Measurements from ENCODE around the gene SND1.

SND1 gene

DNA sequence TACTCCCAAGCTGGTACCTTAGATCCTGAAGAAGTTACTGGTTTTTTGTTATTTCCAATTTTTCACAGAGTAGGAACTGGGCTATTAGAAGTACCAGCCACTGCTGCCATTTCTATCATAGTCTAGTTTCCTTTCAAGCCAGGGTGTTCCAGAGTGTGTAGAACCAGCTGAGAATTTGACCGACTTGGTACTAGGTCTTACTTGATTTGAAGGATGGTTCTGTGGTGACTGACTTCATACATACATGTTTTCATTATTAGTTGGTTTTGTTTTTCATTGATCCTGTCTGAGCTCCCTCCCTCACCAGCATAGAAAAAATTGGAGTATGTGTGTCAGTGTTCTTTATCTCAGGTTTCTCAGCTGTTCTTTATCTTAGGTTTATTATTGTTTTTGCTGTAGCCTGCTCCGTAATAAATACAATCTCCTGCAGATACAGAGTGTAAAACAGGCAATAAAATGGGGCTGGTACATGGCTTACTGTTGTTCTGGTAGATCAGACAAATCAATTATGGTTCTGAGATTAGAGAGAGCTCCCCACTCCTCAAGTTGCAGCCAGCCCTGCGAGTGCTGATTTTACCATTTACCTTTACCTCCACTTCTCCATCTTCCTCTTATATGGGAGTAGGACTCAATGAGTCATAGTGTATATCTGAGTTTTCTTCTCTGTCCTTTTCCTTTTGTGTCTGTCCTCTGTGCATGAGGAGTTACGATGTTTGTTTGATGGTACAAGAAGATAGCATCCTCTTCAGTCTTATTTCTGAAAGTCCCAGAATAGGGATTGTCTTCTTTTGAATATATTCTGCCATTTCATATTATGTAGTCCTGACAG is 256.6 kb downstream of the SND1 start:
- TF ChIP-seq, protein P1, sequence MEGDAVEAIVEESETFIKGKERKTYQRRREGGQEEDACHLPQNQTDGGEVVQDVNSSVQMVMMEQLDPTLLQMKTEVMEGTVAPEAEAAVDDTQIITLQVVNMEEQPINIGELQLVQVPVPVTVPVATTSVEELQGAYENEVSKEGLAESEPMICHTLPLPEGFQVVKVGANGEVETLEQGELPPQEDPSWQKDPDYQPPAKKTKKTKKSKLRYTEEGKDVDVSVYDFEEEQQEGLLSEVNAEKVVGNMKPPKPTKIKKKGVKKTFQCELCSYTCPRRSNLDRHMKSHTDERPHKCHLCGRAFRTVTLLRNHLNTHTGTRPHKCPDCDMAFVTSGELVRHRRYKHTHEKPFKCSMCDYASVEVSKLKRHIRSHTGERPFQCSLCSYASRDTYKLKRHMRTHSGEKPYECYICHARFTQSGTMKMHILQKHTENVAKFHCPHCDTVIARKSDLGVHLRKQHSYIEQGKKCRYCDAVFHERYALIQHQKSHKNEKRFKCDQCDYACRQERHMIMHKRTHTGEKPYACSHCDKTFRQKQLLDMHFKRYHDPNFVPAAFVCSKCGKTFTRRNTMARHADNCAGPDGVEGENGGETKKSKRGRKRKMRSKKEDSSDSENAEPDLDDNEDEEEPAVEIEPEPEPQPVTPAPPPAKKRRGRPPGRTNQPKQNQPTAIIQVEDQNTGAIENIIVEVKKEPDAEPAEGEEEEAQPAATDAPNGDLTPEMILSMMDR (IDR thresholded peaks at IDR 0.05; ENCODE audit: extremely low read depth, missing control alignments): no peak
- no peak for DNase-seq (ENCODE audit: low spot score)

DNA sequence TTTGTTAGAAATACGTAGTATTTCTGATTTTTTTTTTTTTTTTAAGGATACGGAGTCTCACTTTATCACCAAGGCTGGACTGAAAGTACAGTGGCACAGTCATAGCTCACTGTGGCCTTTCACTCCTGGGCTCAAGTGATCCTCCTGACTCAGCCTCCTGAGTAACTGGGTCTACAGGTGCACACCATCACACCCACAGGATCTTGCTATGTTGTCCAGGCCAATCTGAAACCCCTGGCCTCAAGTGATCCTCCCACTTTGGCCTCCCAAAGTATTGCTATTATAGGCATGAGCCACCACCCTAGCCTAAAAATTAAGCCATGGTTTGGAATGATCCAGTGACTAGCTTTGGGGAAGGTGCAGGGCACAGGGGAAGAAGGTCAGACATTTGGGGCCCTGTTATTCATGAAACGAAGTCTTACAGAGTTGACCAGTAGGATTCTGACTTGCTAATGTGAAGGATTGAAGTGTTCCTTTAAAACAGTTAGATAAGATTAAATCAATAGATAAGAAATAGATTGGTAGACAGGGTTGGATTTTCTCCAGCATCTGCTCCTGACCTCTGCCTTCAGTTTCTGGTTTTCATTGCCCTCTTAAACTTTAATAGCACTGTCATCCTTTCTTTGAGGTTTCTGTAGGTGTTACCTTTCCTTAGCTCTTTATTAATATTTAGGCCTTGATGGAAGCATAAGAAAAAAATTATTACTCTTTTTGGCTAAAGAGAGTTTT is 257.6 kb downstream of the SND1 start:
- no peak for DNase-seq (ENCODE audit: low spot score)
- TF ChIP-seq, protein P1 (IDR thresholded peaks at IDR 0.05; ENCODE audit: extremely low read depth, missing control alignments): no peak

DNA sequence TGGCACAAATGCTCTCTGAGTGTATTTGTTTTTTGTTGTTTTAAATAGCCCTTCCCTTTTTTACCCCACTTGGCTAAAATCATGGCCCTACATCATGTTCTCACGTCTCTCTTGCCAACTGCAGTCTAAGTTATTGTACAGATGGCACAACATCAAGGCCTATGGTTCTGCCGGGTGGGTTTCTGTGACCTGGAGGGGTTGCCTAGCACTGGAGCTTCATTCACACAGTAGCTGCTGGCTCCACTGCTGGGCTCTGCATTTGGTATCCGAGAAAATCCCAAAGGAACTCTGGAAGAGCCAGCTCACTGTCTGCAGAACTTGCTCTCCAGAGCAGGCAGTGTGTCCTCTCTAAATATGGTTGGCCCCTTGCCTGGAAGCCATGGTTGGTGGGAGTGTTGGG is 258.7 kb downstream of the SND1 start:
- DNase-seq (ENCODE audit: low spot score): no peak
- TF ChIP-seq, protein P1 (IDR thresholded peaks at IDR 0.05; ENCODE audit: extremely low read depth, missing control alignments): no peak

GRCh38 chr7:127911968-127912511 is 260.0 kb downstream of the SND1 start:
- DNase-seq (ENCODE audit: low spot score): peak; percentile 39
- TF ChIP-seq, protein P1 (IDR thresholded peaks at IDR 0.05; ENCODE audit: extremely low read depth, missing control alignments): no peak

DNA sequence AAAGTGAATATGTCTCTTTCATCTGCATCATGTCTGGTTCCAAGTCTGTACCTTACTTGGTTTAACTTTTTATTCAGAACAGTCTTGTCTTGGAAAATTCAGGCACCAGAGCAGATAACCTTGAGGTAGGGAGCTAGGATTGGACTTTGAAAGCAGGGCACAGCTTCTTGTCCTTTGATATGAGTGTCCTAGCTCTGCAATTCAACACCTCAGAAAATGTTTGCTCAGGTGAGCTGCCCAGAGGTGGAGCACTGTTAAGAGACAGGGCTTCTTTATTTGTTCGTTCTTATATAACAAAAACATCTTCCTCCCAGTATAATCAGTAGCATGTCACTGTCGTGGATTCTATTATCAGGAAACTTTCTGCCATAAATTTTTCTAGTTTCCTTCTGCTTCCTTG is 260.9 kb downstream of the SND1 start:
- TF ChIP-seq, protein P1 (IDR thresholded peaks at IDR 0.05; ENCODE audit: extremely low read depth, missing control alignments): no peak
- no peak for DNase-seq (ENCODE audit: low spot score)

- no peak for DNase-seq (ENCODE audit: low spot score)
- TF ChIP-seq, protein P1 (IDR thresholded peaks at IDR 0.05; ENCODE audit: extremely low read depth, missing control alignments): no peak
Measured at GRCh38 chr7:127913686-127914085, 261.7 kb downstream of the SND1 start.

- TF ChIP-seq, protein P1 (IDR thresholded peaks at IDR 0.05; ENCODE audit: extremely low read depth, missing control alignments): no peak
- no peak for DNase-seq (ENCODE audit: low spot score)
Measured at GRCh38 chr7:127914693-127915092, 262.7 kb downstream of the SND1 start.

Measured in GM20000 (cell line).